Fibroblast of lung (primary cell): ENCODE measurements around the gene HAUS5.

ENCODE experiments used
- EZH2 ChIP-seq: IDR thresholded peaks from 2 replicates; pipeline ENCODE4 v1.5.1; 2012; ENCODE audit warnings: low read length, control low read depth, mild to moderate bottlenecking; ENCODE audit errors: missing control alignments
- TF ChIP-seq, protein P1 (sequence below), 2 donors: IDR thresholded peaks in 1 of 2; conservative IDR thresholded peaks in 1 of 2; 1 replicate in 1 of 2; 2 replicates in 1 of 2; pipeline ENCODE4 v1.5.1; 2011 to 2012; ENCODE audit warnings: low read length in 2 of 2, control low read depth in 1 of 2, inconsistent platforms in 1 of 2, low read depth in 1 of 2, mild to moderate bottlenecking in 1 of 2

DNA sequence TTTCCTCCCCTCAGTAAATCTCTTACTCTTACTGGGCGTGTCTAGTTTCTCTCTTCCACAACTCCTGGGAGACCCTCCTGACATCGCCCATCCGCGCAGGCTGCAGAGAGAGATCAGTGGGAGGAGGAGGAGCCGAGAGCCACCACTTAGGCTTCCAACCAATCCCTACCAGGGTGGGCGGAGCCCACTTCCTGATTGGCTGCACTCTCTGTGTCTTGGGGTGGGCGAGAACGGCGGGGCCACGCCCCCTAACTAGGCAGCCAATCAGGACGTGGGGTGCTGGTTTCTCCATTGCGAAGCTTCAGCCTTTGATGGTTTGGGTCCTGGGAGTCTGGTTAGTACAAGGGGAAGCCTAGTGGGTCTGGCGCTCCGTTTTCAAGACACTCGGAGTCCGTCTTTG lies 26.7 kb upstream of the HAUS5 start, which contains the start of gene PMIS2:
- TF ChIP-seq, protein P1, sequence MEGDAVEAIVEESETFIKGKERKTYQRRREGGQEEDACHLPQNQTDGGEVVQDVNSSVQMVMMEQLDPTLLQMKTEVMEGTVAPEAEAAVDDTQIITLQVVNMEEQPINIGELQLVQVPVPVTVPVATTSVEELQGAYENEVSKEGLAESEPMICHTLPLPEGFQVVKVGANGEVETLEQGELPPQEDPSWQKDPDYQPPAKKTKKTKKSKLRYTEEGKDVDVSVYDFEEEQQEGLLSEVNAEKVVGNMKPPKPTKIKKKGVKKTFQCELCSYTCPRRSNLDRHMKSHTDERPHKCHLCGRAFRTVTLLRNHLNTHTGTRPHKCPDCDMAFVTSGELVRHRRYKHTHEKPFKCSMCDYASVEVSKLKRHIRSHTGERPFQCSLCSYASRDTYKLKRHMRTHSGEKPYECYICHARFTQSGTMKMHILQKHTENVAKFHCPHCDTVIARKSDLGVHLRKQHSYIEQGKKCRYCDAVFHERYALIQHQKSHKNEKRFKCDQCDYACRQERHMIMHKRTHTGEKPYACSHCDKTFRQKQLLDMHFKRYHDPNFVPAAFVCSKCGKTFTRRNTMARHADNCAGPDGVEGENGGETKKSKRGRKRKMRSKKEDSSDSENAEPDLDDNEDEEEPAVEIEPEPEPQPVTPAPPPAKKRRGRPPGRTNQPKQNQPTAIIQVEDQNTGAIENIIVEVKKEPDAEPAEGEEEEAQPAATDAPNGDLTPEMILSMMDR (conservative IDR thresholded peaks at IDR 0.05 in 1 of 2, IDR thresholded peaks at IDR 0.05 in 1 of 2; ENCODE audit: low read depth in 1 of 2, low read length in 2 of 2): no peak
- TF ChIP-seq EZH2: no peak
